GM20000 (cell line): ENCODE results near the gene ELMO1.

Experiments
- DNase-seq: peaks from one replicate; pipeline ENCODE4 v3.0.0; 2012; ENCODE audit warnings: low spot score
- CTCF ChIP-seq: IDR thresholded peaks from 2 replicates; pipeline ENCODE4 v1.5.1; 2012; ENCODE audit warnings: mild to moderate bottlenecking, control low read depth; ENCODE audit errors: extremely low read depth, missing control alignments

Gene ELMO1

DNA sequence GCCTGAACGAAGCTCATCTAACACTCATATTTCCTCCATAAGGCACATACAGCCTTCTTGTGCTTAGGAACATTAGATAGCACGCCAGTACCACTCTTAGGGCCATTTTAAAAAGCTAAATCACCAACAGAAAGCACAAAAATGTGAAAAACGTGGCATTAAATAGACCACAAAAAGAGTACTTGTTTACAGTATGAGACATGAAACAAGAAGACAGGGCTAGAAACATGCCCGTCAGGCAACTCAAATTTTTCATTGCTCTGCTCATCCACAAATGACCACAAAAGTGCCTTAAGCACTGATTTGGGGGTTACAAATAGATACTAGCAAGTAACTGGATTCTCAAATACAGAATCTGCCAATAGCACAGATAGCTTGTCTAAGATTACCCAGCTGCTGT, 67.8 kb downstream of the ELMO1 start:
- no peak for TF ChIP-seq CTCF
- DNase-seq = no peak

DNA sequence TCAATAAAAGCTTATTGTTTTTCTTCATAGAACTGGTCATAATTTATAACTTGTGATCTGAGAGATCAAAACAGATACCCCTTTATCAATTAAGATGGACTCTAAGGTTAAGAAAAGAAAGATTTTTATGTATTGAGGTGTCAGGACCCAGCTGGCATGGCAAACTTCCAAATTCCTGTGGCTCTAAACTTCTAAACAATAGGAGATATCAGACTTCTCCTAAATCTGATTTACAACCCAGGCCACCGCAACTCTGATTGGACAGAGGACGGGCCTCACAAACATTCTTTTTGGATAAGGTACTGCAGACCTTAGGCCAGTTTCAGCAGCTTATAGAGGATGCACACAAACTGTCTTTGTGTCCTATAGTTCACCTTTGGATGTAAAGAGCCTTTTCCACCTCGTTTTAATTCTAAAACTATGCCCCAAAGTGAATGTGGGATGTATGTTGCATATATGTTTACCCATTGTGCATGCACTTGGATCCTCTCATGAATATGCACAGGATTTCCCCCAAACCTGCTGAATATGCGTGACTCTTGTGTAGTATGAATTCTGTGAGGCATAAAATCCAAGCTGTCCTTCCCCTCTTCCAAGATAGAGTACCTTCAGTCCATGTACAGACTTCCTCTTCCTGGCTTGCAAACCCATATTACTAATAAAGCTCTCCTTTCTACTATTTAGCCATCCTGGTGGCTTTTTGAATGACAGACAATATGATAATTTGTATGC, 69.0 kb downstream of the ELMO1 start:
- TF ChIP-seq CTCF = no peak
- no peak for DNase-seq

GRCh38 chr7:37377231-37377630, 71.4 kb downstream of the ELMO1 start:
- TF ChIP-seq CTCF = no peak
- DNase-seq = no peak

GRCh38 chr7:37376386-37376785, 72.3 kb downstream of the ELMO1 start:
- TF ChIP-seq CTCF = no peak
- DNase-seq = no peak

DNA sequence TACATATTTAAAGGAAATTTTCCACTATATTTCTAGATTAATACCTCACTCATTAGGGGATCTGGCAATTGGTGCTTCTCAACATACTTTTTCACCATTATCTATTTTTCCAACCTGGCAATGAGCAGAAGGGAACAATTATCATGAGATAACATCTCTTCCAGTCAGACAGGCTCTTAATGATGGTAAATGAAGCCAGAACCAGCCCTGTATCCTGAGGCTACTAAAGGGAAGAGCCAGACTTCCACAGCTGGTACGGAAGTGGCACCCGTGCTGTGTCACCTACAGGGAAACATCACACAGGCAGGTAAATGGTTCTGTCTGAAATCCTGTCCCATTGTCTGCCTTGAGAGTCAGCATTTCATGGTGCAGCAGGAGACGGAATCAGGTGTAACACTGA, 75.9 kb downstream of the ELMO1 start:
- no peak for TF ChIP-seq CTCF
- DNase-seq = no peak

GRCh38 chr7:37371755-37372154, 76.9 kb downstream of the ELMO1 start:
- no peak for TF ChIP-seq CTCF
- no peak for DNase-seq

DNA sequence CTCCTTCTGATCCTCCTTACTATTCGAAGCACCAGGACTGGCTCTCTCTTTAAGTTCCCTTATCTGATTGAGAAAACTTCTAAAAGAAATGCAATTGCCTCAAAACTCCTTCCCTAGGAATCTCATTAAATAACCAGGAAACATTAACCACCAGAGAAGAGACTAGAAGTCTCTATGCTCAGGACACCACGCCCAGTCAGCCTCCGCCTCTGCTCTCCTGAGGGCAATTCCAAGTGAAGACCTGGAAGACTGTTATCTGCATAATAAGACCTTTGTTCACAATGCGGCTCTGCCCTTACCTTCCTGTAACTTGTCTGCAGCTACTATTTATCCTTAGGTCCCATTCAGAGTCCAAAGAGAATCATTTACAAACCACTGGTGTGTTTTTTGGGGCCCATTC, 78.8 kb downstream of the ELMO1 start:
- no peak for TF ChIP-seq CTCF
- no peak for DNase-seq
